Stimulated activated CD8-positive, alpha-beta memory T cell treated with anti-CD3 and anti-CD28 coated beads, Interleukin-12 subunit alpha, Interleukin-12 subunit beta, amount 100 ng/mL, for 24 hours (primary cell): ENCODE measurements around the gene MAD1L1.
"Not testable (repeated sequence)": the region's sequence is repeated elsewhere in the genome, so short reads cannot be mapped to it uniquely, and the experiment has no call there.

Experiments
- DNase-seq: peaks from one replicate; pipeline ENCODE4 v3.0.0-alpha.2; 2020; ENCODE audit errors: extremely low read depth

MAD1L1 gene

GRCh38 chr7:1866601-1867000, 366.1 kb downstream of the MAD1L1 start:
- no peak for DNase-seq

- no peak for DNase-seq
Measured at GRCh38 chr7:1865571-1866255, 367.0 kb downstream of the MAD1L1 start.

GRCh38 chr7:1865000-1865555, 367.7 kb downstream of the MAD1L1 start:
- no peak for DNase-seq

GRCh38 chr7:1864161-1864940, 368.4 kb downstream of the MAD1L1 start:
- no peak for DNase-seq

- DNase-seq: no peak
Measured at GRCh38 chr7:1863091-1863900, 369.4 kb downstream of the MAD1L1 start.

GRCh38 chr7:1862560-1862959, 370.2 kb downstream of the MAD1L1 start:
- no peak for DNase-seq

GRCh38 chr7:1861799-1862458, 370.8 kb downstream of the MAD1L1 start:
- no peak for DNase-seq

- not testable (repeated sequence) for DNase-seq
Measured at GRCh38 chr7:1860881-1861798, 371.6 kb downstream of the MAD1L1 start.

GRCh38 chr7:1859266-1860035, 373.3 kb downstream of the MAD1L1 start:
- no peak for DNase-seq

GRCh38 chr7:1858435-1859265, 374.1 kb downstream of the MAD1L1 start:
- no peak for DNase-seq

- DNase-seq: no peak
Measured at GRCh38 chr7:1857487-1858421, 375.0 kb downstream of the MAD1L1 start.

GRCh38 chr7:1856888-1857441, 375.8 kb downstream of the MAD1L1 start:
- no peak for DNase-seq

GRCh38 chr7:1856161-1856887, 376.4 kb downstream of the MAD1L1 start:
- DNase-seq: no peak

GRCh38 chr7:1855725-1856160, 377.0 kb downstream of the MAD1L1 start:
- DNase-seq: no peak

GRCh38 chr7:1854866-1855724, 377.6 kb downstream of the MAD1L1 start:
- no peak for DNase-seq
